Hepatocyte (in vitro differentiated cells): ENCODE data around the gene OVOL1.

Source experiments
- CTCF ChIP-seq: fragments of 200-600 bp; sonication (generic); IDR thresholded peaks from 2 replicates; pipeline ENCODE4 v1.5.1; 2016; ENCODE audit warnings: antibody characterized with exemption, mild to moderate bottlenecking; ENCODE audit not compliant: poor library complexity
- EZH2 ChIP-seq: fragments of 200-600 bp; sonication (generic); IDR thresholded peaks from 2 replicates; pipeline ENCODE4 v1.6.1; 2016; ENCODE audit warnings: antibody characterized with exemption, mild to moderate bottlenecking, borderline replicate concordance
- EZH2phosphoT487 ChIP-seq: fragments of 200-600 bp; sonication (generic); IDR thresholded peaks from one replicate; pipeline ENCODE4 v1.6.1; 2018; ENCODE audit warnings: antibody characterized with exemption, mild to moderate bottlenecking, low read depth, moderate library complexity; ENCODE audit not compliant: unreplicated experiment, severe bottlenecking

- no peak for TF ChIP-seq EZH2
- no peak for TF ChIP-seq CTCF
- TF ChIP-seq EZH2phosphoT487 = no peak
Measured at GRCh38 chr11:65742353-65742752, 44.5 kb upstream of the OVOL1 start.
